Neural progenitor cell (in vitro differentiated cells): Measurements from ENCODE around the gene PDILT.

Source experiments
- EZH2 ChIP-seq: fragments of 200-600 bp; sonication (generic); IDR thresholded peaks from 2 replicates; pipeline ENCODE4 v1.6.1; 2017; ENCODE audit warnings: antibody characterized with exemption, mild to moderate bottlenecking, moderate library complexity
- EZH2phosphoT487 ChIP-seq: fragments of 200-600 bp; sonication (generic); IDR thresholded peaks from 2 replicates; pipeline ENCODE4 v1.6.1; 2017; ENCODE audit warnings: antibody characterized with exemption
- TF ChIP-seq, protein P1 (sequence below): fragments of 200-600 bp; sonication (generic); IDR thresholded peaks from 2 replicates; pipeline ENCODE4 v1.5.1; 2017; ENCODE audit warnings: antibody characterized with exemption, mild to moderate bottlenecking

DNA sequence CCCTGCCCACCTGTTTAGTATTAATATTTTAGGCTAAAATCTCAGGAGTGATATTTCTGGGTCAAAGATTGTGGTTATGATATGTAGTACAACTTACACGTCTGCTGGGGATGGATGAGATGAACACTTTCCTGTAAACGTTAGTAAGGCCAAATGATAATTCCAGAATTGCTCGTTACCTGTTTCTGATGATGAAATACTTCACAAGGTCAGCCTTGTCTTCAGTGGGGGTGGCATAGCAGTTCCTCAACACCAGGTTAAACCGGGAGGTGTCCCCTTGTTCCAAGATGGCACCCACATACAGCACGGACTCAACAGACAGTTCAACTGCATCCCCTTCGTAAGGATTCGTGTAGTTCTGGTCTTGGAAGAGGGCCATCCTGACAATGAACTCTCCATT, 86.5 kb downstream of the PDILT start:
- TF ChIP-seq, protein P1, sequence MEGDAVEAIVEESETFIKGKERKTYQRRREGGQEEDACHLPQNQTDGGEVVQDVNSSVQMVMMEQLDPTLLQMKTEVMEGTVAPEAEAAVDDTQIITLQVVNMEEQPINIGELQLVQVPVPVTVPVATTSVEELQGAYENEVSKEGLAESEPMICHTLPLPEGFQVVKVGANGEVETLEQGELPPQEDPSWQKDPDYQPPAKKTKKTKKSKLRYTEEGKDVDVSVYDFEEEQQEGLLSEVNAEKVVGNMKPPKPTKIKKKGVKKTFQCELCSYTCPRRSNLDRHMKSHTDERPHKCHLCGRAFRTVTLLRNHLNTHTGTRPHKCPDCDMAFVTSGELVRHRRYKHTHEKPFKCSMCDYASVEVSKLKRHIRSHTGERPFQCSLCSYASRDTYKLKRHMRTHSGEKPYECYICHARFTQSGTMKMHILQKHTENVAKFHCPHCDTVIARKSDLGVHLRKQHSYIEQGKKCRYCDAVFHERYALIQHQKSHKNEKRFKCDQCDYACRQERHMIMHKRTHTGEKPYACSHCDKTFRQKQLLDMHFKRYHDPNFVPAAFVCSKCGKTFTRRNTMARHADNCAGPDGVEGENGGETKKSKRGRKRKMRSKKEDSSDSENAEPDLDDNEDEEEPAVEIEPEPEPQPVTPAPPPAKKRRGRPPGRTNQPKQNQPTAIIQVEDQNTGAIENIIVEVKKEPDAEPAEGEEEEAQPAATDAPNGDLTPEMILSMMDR, result no peak
- TF ChIP-seq EZH2, result no peak
- no peak for TF ChIP-seq EZH2phosphoT487
